Hepatocyte (in vitro differentiated cells): ENCODE results near the gene ALDH2. TPM values are rescaled to one million over a fixed set of nuclear protein-coding genes. Genes with fewer than 3 reads are reported as not detected.
"Not testable (repeated sequence)": the region's sequence is repeated elsewhere in the genome, so short reads cannot be mapped to it uniquely, and the experiment has no call there.

Experiments used
- DNase-seq: peaks from one replicate; pipeline ENCODE4 v3.0.0-alpha.2; 2016; ENCODE audit warnings: low spot score
- H2AFZ ChIP-seq: fragments of 200-600 bp; sonication (generic); 2 replicates; pipeline ENCODE4 v1.6.0; 2016; ENCODE audit warnings: antibody characterized with exemption, mild to moderate bottlenecking
- H3K27ac ChIP-seq: fragments of 200-600 bp; sonication (generic); 2 replicates; pipeline ENCODE4 v1.5.1; 2016; ENCODE audit warnings: mild to moderate bottlenecking
- H3K27me3 ChIP-seq: fragments of 200-600 bp; sonication (generic); 2 replicates; pipeline ENCODE4 v1.6.1; 2016
- H3K36me3 ChIP-seq: fragments of 200-600 bp; sonication (generic); replicated peaks from 2 replicates; pipeline ENCODE4 v1.5.1; 2016; ENCODE audit warnings: low read depth; ENCODE audit not compliant: insufficient read depth
- H3K4me1 ChIP-seq: fragments of 200-600 bp; sonication (generic); 2 replicates; pipeline ENCODE4 v1.5.1; 2016; ENCODE audit warnings: mild to moderate bottlenecking, moderate library complexity; ENCODE audit not compliant: insufficient read depth
- H3K4me2 ChIP-seq: fragments of 200-600 bp; sonication (generic); 2 replicates; pipeline ENCODE4 v1.6.0; 2016
- H3K4me3 ChIP-seq: fragments of 200-600 bp; sonication (generic); 2 replicates; pipeline ENCODE4 v1.5.1; 2016; ENCODE audit warnings: mild to moderate bottlenecking
- H3K79me2 ChIP-seq: fragments of 200-600 bp; sonication (generic); 2 replicates; pipeline ENCODE4 v1.6.0; 2017; ENCODE audit warnings: mild to moderate bottlenecking
- H3K9me2 ChIP-seq: fragments of 200-600 bp; sonication (generic); replicated peaks from 2 replicates; pipeline ENCODE4 v1.6.0; 2017; ENCODE audit warnings: mild to moderate bottlenecking; ENCODE audit not compliant: insufficient read depth
- H3K9me3 ChIP-seq: fragments of 200-600 bp; sonication (generic); 2 replicates; pipeline ENCODE4 v1.5.1; 2016; ENCODE audit warnings: low read depth, mild to moderate bottlenecking
- H4K20me1 ChIP-seq: fragments of 200-600 bp; sonication (generic); 2 replicates; pipeline ENCODE4 v1.6.0; 2016; ENCODE audit warnings: mild to moderate bottlenecking; ENCODE audit not compliant: insufficient read depth, poor library complexity, severe bottlenecking
- CTCF ChIP-seq: fragments of 200-600 bp; sonication (generic); IDR thresholded peaks from 2 replicates; pipeline ENCODE4 v1.5.1; 2016; ENCODE audit warnings: antibody characterized with exemption, mild to moderate bottlenecking; ENCODE audit not compliant: poor library complexity
- EZH2 ChIP-seq: fragments of 200-600 bp; sonication (generic); IDR thresholded peaks from 2 replicates; pipeline ENCODE4 v1.6.1; 2016; ENCODE audit warnings: antibody characterized with exemption, mild to moderate bottlenecking, borderline replicate concordance
- EZH2phosphoT487 ChIP-seq: fragments of 200-600 bp; sonication (generic); IDR thresholded peaks from one replicate; pipeline ENCODE4 v1.6.1; 2018; ENCODE audit warnings: antibody characterized with exemption, mild to moderate bottlenecking, low read depth, moderate library complexity; ENCODE audit not compliant: unreplicated experiment, severe bottlenecking
- WGBS: methylation state at CpG from one replicate; pipeline ENCODE4 v1.1.6; 2016; ENCODE audit warnings: low lambda C conversion rate; ENCODE audit errors: missing lambda C conversion rate; 5-methylcytosine and 5-hydroxymethylcytosine counted together
- polyA plus RNA-seq: library from polyadenylated mRNA; unstranded; fragments of >200 nt; fragmentation: Nextera tagmentation; extraction: Ambion mirVana; gene quantifications from 2 replicates; pipeline ENCODE4 v1.2.1, GENCODE V29; 2016
- total RNA-seq: library from RNA; depleted of rRNA; stranded (reverse); fragments of >200 nt; gene quantifications from 2 replicates; pipeline ENCODE4 v1.2.3, GENCODE V29; 2014

ALDH2 gene
- total and polyA plus RNA-seq, 2 experiments from 2014 or later, result 126 to 203 TPM

DNA sequence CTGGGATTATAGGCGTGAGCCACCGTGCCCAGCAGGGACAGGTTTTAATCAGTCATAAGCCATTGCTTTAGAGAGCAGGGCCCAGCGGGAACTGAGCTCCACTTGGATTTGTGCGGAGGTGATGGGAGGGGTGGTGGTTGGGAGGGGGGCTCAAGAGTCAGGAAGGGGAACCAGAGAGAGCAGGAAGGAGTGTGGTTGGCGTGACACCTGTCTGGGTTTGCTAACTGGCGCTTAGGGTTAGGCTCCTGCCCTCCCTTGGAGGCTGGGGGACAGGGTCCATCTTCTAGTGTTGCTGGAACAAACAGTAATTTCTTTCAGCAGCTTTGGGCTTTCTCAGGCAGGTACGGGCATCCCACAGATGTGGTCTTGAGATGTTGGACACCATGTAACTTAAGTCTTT, 7.5 kb upstream of the ALDH2 start:
- 91% methylated on average over 7 of the region's 7 CpGs for WGBS
- no peak overlapping the region for H2AFZ ChIP-seq
- no peaks in the 10 kb centered on the region for H3K36me3 ChIP-seq
- no peak for TF ChIP-seq EZH2
- TF ChIP-seq CTCF, result no peak
- TF ChIP-seq EZH2phosphoT487, result no peak
- H3K27me3 ChIP-seq, result no peaks in the 10 kb centered on the region
- H3K9me3 ChIP-seq, result no peaks in the 10 kb centered on the region
- H3K4me1 ChIP-seq, result peaks cover 3% of the 10 kb centered on the region
- no peaks in the 10 kb centered on the region for H4K20me1 ChIP-seq
- H3K4me2 ChIP-seq, result no peak overlapping the region
- DNase-seq, result no peak
- no peaks in the 10 kb centered on the region for H3K9me2 ChIP-seq
- no peak overlapping the region for H3K27ac ChIP-seq
- H3K4me3 ChIP-seq, result no peak overlapping the region
- no peaks in the 10 kb centered on the region for H3K79me2 ChIP-seq

GRCh38 chr12:111759991-111760390, 6.7 kb upstream of the ALDH2 start:
- Histone ChIP-seq H3K4me1 (peaks cover 3% of the 10 kb centered on the region), H3K4me2 (no peak overlapping the region), H3K9me3 (no peaks in the 10 kb centered on the region), H2AFZ (no peak overlapping the region), H3K4me3 (no peak overlapping the region), H3K79me2 (no peaks in the 10 kb centered on the region), H4K20me1 (no peaks in the 10 kb centered on the region), H3K27me3 (no peaks in the 10 kb centered on the region), H3K36me3 (no peaks in the 10 kb centered on the region), H3K27ac (no peak overlapping the region), H3K9me2 (no peaks in the 10 kb centered on the region)
- 82% methylated on average over 9 of the region's 9 CpGs for WGBS
- DNase-seq, result no peak
- TF ChIP-seq EZH2phosphoT487 (no peak), EZH2 (no peak), CTCF (no peak)

- H3K4me1 ChIP-seq, result peaks cover 3% of the 10 kb centered on the region
- no peak overlapping the region for H3K4me3 ChIP-seq
- no peak for DNase-seq
- H3K27me3 ChIP-seq, result no peaks in the 10 kb centered on the region
- no peak overlapping the region for H3K27ac ChIP-seq
- no peaks in the 10 kb centered on the region for H3K9me2 ChIP-seq
- no peaks in the 10 kb centered on the region for H4K20me1 ChIP-seq
- WGBS, result 78% methylated on average over 5 of the region's 5 CpGs
- no peak for TF ChIP-seq CTCF
- TF ChIP-seq EZH2, result no peak
- H2AFZ ChIP-seq, result no peak overlapping the region
- H3K36me3 ChIP-seq, result no peaks in the 10 kb centered on the region
- H3K9me3 ChIP-seq, result no peaks in the 10 kb centered on the region
- no peak overlapping the region for H3K4me2 ChIP-seq
- H3K79me2 ChIP-seq, result no peaks in the 10 kb centered on the region
Measured at GRCh38 chr12:111761099-111761498, 5.6 kb upstream of the ALDH2 start.

DNA sequence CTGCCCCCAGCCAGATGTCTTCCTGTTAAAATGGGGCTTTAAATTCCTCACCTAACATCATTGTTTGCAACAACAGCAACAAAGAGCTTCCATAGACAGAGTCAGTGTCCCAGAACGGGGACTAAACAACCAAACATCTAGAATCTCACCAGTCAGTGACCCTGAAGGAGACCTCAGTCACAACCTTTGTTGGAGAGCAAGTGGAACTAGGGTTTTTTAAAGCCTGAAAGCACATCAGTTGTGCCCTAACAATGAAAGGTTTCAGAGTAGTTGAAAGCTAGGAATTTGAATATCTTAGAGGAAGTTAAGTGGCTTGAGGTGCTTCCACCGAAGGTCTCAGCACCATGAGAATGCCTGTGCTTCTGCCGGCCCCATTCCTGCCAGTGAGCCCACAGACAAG, 5.0 kb upstream of the ALDH2 start:
- Histone ChIP-seq H3K27me3 (no peaks in the 10 kb centered on the region), H3K27ac (no peak overlapping the region), H3K9me3 (no peaks in the 10 kb centered on the region), H2AFZ (no peak overlapping the region), H3K79me2 (no peaks in the 10 kb centered on the region), H4K20me1 (no peaks in the 10 kb centered on the region), H3K4me2 (no peak overlapping the region), H3K4me1 (peaks cover 3% of the 10 kb centered on the region), H3K9me2 (no peaks in the 10 kb centered on the region), H3K4me3 (no peak overlapping the region), H3K36me3 (no peaks in the 10 kb centered on the region)
- TF ChIP-seq EZH2 (no peak), CTCF (no peak), EZH2phosphoT487 (no peak)
- DNase-seq, result no peak
- WGBS, result 66% methylated on average over 3 of the region's 3 CpGs

GRCh38 chr12:111763552-111763951, 3.2 kb upstream of the ALDH2 start:
- not testable (repeated sequence) for H3K9me2 ChIP-seq, H3K36me3 ChIP-seq, H3K9me3 ChIP-seq, H2AFZ ChIP-seq, H3K4me2 ChIP-seq, H3K27me3 ChIP-seq, DNase-seq, H3K4me3 ChIP-seq, H4K20me1 ChIP-seq, H3K27ac ChIP-seq
- Histone ChIP-seq H3K79me2 (peaks cover 12% of the 10 kb centered on the region), H3K4me1 (peaks cover 10% of the 10 kb centered on the region)
- whole genome bisulfite sequencing, result 78% methylated on average over 10 of the region's 10 CpGs
